ENCODE data around the gene ARL2. TPM values are rescaled to one million over a fixed set of nuclear protein-coding genes. Genes with fewer than 3 reads are reported as not detected.
"Not testable (repeated sequence)": the region's sequence is repeated elsewhere in the genome, so short reads cannot be mapped to it uniquely, and the experiment has no call there.

ARL2 gene
- polyA plus RNA-seq, 1 of the 3 experiments (the other 2 are of a cell fraction), result 252 TPM

GRCh38 chr11:64976651-64977050 lies 37.3 kb upstream of the ARL2 start:
- POLR2A ChIA-PET, result no interaction called here
- Histone ChIP-seq H3F3A (replicated peaks; ENCODE audit: insufficient read depth) (no peaks in the 10 kb centered on the region), H3K9me3 (no peaks in the 10 kb centered on the region), H3K27ac (ENCODE audit: low read depth in 2 of 2, low read length in 1 of 2) (no peak overlapping the region), H3K4me1 (ENCODE audit: control insufficient read depth in 1 of 2, insufficient read depth in 2 of 2, low read depth in 1 of 2, low read length in 1 of 2) (no peaks in the 10 kb centered on the region), H3K79me2 (ENCODE audit: insufficient read depth) (no peaks in the 10 kb centered on the region), H3K27me3 (ENCODE audit: insufficient read depth) (no peaks in the 10 kb centered on the region), H3K36me3 (replicated peaks in 1 of 2; ENCODE audit: control insufficient read depth in 1 of 2, insufficient read depth in 2 of 2, low read length in 1 of 2) (no peaks in the 10 kb centered on the region), H2AFZ (ENCODE audit: low read depth) (no peak overlapping the region), H3K9me2 (no peaks in the 10 kb centered on the region), H4K20me1 (ENCODE audit: insufficient read depth) (no peaks in the 10 kb centered on the region), H3K4me3 (ENCODE audit: low read depth in 2 of 2, low read length in 1 of 2) (no peak overlapping the region), H3K9ac (no peak overlapping the region), H3K4me2 (no peak overlapping the region)
- TF ChIP-seq GATA2 (CRISPR knock-in tag; IDR thresholded peaks at IDR 0.05) (no peak), REST (IDR thresholded peaks at IDR 0.05; ENCODE audit: low read depth, low read length) (no peak), NRF1 (IDR thresholded peaks at IDR 0.05; ENCODE audit: low read depth, low read length) (no peak), MEF2A (IDR thresholded peaks at IDR 0.05; ENCODE audit: borderline replicate concordance, low read depth) (no peak), GABPA (IDR thresholded peaks at IDR 0.05; ENCODE audit: low read depth) (no peak), MAX (IDR thresholded peaks at IDR 0.05; ENCODE audit: low read depth) (no peak), TEAD4 (IDR thresholded peaks at IDR 0.05; ENCODE audit: borderline replicate concordance, insufficient read depth) (no peak), RCOR1 (IDR thresholded peaks at IDR 0.05; ENCODE audit: low read length) (no peak), MXI1 (IDR thresholded peaks at IDR 0.05; ENCODE audit: low read depth, low read length) (no peak), TAF1 (IDR thresholded peaks at IDR 0.05; ENCODE audit: borderline replicate concordance, low read depth, low read length) (no peak), EZH2phosphoT487 (IDR thresholded peaks at IDR 0.05; ENCODE audit: borderline replicate concordance, low read depth) (no peak), NFIC (IDR thresholded peaks at IDR 0.05; ENCODE audit: borderline replicate concordance) (no peak), RFX5 (IDR thresholded peaks at IDR 0.05; ENCODE audit: low read length) (no peak), PBX3 (IDR thresholded peaks at IDR 0.05) (no peak)
- CTCF ChIA-PET, result interaction anchor here (1.0 to 1.6 kb wide), 2 partner anchors 22 to 38 kb away, joined by 3 to 4 read pairs; partner anchors contain the start of gene ARL2
- DNase-seq, result no peak
- WGBS (ENCODE audit: low lambda C conversion rate), result 30% methylated on average over 2 of the region's 2 CpGs

GRCh38 chr11:64983339-64983738 lies 30.6 kb upstream of the ARL2 start:
- 63% methylated on average over 5 of the region's 5 CpGs for WGBS (ENCODE audit: low lambda C conversion rate)
- CTCF ChIA-PET, result interaction anchor here (0.9 to 1.0 kb wide), 2 partner anchors 30 to 134 kb away, joined by 3 read pairs; partner anchors contain the start of gene ZNHIT2

More at GRCh38 chr11:64983339-64983738, 30.6 kb upstream of the ARL2 start:
- H3K36me3 ChIP-seq (replicated peaks in 1 of 2; ENCODE audit: control insufficient read depth in 1 of 2, insufficient read depth in 2 of 2, low read length in 1 of 2); H3K9ac ChIP-seq; H3K79me2 ChIP-seq (ENCODE audit: insufficient read depth); H3K9me2 ChIP-seq; DNase-seq; H4K20me1 ChIP-seq (ENCODE audit: insufficient read depth); POLR2A ChIA-PET; H3K9me3 ChIP-seq; H3F3A ChIP-seq (replicated peaks; ENCODE audit: insufficient read depth); H2AFZ ChIP-seq (ENCODE audit: low read depth); H3K4me1 ChIP-seq (ENCODE audit: control insufficient read depth in 1 of 2, insufficient read depth in 2 of 2, low read depth in 1 of 2, low read length in 1 of 2); H3K27me3 ChIP-seq (ENCODE audit: insufficient read depth); H3K4me3 ChIP-seq (ENCODE audit: low read depth in 2 of 2, low read length in 1 of 2); H3K27ac ChIP-seq (ENCODE audit: low read depth in 2 of 2, low read length in 1 of 2); H3K4me2 ChIP-seq: not testable (repeated sequence)
